MV-4-11 (cell line): Measurements from ENCODE around the gene KDM8.

Experiments
- DNase-seq: peaks from one replicate; lab custom pipeline; 2025; lab: John Stamatoyannopoulos, UW

The KDM8 gene

DNA sequence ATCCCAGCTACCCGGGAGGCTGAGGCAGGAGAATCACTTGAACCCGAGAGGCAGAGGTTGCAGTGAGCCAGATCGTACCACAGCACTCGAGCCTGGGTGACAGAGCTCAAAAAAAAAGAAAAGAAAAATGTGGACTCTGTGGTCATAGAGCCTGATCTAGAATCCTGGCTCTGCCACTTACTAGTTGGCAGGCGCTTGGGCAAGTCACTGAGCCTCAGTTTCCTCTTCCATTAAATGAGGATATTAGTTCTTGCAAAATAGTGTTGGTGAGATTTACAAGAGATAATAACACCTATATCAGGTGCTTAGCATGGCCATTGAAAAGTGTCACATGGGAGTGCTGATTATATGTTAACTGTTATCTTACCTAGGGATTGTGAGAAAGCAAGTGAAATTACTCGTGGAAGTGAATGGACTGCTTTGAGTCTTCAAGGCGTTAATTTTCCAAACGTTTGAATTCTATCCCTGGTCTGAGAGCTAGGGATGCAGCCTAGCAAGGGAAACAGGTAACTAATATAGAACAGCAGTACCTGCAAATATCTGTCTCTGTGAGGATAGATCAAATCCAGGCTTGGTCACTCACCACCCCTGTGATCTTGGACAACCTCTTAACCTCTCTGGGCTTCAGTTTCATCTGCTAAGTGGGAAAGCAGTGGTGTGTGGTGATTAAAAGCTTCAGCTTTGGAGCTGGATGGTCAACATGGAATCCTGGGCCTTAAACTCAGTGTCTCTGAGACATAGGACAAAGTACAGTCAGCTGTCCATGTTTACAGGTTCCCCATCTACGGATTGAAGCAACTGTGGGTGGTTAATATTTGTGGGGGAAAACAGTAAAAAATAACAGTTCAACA lies 66.2 kb downstream of the KDM8 start:
- DNase-seq, result no peak

GRCh38 chr16:27270349-27270748 lies 67.0 kb downstream of the KDM8 start:
- DNase-seq, result no peak
